ENCODE results near the gene ATP11A.
"Not testable (repeated sequence)": the region's sequence is repeated elsewhere in the genome, so short reads cannot be mapped to it uniquely, and the experiment has no call there.

ATP11A gene

DNA sequence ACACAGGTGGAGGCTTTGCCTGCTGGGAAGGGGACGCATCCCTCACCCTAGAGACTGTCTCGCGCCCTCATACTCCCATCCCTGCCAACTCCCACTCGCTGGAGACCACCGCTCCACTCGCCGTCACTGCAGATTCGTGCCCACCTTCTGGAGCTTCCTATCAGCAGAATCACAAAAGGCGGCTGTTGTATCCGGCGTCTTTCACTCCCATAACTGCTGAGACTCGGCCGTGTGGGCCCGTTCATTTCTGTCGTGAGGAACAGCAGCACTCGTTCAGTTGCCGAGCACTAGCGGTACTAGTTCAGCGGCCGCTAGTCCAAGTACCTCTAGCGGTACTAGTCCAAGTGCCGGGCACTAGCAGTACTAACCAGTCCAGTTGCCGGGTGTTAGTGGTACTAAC is 154.6 kb downstream of the ATP11A start:
- no peak for DNase-seq

DNA sequence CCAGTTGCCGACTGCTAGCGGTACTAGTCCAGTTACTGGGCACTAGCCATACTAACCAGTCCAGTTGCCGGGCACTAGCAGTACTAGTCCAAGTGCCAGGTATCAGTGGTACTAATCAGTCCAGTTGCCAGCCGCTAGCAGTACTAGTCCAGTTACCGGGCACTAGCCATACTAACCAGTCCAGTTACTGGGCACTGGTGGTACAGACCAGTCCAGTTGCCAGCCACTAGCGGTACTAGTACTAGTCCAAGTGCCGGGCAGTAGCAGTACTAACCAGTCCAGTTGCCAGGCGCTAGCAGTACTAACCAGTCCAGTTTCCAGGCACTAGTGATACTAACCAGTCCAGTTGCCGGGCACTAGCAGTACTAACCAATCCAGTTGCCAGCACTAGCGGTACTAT is 155.0 kb downstream of the ATP11A start:
- no peak for DNase-seq

GRCh38 chr13:112845511-112846144 is 155.8 kb downstream of the ATP11A start:
- no peak for DNase-seq

DNA sequence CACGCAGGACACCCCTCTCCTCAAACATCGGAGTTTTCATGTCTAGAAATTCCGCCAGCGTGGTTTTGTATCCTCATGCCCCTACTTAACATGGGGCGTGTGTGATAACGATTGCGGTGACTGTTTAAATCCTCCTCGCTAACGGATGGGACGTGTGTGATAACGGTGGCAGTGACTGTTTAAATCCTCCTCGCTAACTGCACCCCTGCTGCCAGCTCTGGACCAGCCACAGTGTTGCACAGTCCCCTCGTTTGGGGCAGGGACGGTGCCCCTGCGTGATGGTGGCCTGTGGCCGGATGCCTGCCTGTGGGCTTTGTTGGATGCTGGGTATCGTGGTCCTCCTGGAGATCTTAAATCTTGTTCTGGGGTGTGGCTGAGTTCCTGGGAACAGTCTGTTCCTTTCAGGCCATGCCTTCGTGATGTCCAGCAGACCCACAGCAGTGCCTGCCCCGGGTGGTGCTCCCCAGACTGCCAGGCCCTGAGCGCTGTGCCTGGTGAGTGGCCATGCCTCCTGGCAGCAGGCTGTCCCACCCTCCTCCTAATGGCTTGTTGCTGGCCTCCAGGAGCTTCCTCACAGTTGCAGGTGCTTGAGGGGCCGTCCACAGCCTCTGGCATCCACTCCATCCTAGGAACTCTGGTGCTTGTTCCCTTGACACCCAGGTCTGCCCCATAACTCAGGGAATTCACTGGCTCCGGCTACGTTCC is 156.7 kb downstream of the ATP11A start:
- no peak for DNase-seq

- peak; percentile 100 for DNase-seq
Observed at GRCh38 chr13:112849500-112849899, 159.7 kb downstream of the ATP11A start.

GRCh38 chr13:112850273-112850672 is 160.4 kb downstream of the ATP11A start:
- no peak for DNase-seq

DNA sequence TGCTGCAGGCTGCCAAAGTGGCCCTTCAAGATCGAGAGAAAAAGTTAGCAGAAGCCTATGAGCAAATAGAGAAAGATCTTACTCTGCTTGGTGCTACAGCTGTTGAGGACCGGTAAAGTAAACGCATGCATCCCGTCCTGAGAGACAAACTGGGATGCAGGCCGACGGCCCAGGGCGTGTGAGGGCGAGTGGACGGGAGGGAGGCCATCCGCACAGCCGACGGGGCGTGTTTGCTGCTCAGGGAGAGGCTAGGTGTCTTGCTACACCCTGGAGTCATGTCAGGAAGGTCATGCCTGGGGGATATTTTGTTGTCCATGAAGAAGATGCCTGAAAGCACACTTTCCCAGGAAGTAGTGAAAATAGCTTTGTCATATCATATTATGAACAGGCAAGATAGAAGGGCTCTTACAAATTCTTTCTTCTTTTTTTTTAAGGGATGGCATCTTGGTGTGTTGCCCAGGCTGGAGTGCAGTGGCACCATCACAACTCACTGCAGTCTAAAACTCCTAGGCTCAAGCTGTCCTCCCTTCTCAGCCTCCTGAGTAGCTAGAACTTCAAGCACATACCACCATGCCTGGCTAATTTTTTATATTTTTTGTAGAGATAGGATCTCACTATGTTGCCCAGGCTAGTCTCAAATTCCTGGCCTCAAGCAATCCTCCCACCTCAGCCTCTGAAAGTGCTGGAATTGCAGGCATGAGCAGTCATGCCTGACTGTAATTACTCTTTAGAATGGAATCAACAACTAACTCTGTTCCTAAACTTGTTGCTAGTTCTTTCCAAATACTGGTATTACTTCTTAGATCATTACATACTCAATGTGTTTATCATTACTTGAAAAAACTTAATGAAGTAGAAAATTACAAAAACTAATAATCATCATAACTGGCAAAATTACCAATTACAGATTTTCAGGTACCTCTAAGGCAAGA is 161.5 kb downstream of the ATP11A start:
- DNase-seq = no peak

DNA sequence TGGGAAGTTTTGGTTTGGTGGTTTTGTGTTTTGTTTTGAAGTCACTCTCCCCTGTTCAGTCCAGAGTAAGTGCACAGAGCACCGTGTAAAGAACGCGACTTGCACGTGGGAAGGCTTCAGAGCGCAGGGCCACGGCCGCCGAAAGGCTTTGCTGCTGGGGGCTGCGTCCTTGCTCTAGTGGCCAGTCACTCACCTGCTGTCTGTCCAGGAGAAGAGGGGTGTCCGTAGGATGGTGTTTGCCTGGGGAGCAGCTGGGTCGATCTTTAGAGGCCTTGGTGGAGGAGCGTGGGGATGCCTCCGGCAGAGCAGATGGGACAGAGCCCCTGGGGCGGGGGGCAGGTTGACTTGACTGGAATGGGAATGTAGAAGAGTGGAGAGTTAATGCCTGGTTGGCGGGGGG is 162.6 kb downstream of the ATP11A start:
- DNase-seq = no peak

GRCh38 chr13:112852808-112853207 is 163.0 kb downstream of the ATP11A start:
- no peak for DNase-seq

- DNase-seq = no peak
Observed at GRCh38 chr13:112854321-112854720, 164.5 kb downstream of the ATP11A start.

DNA sequence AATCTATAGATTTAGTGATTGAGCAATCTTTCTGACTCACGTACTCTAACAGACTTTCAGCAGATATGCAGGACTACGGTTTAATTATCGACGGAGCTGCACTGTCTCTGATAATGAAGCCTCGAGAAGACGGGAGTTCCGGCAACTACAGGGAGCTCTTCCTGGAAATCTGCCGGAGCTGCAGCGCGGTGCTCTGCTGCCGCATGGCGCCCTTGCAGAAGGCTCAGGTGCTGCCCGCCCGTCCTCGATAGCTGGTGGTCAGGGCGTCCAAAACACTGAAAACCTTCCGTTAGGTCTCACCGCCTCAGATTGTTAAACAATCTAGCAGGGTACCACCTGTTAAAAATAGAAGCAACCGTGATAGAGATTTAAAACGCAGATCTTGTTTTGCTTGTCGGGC is 166.0 kb downstream of the ATP11A start:
- DNase-seq = no peak

- no peak for DNase-seq
Observed at GRCh38 chr13:112857914-112858490, 168.2 kb downstream of the ATP11A start.

- no peak for DNase-seq
Observed at GRCh38 chr13:112859128-112859816, 169.4 kb downstream of the ATP11A start.

GRCh38 chr13:112859817-112860190 is 170.0 kb downstream of the ATP11A start:
- no peak for DNase-seq

- no peak for DNase-seq
Observed at GRCh38 chr13:112861876-112862615, 172.2 kb downstream of the ATP11A start.

- not testable (repeated sequence) for DNase-seq
Observed at GRCh38 chr13:112863356-112863755, 173.5 kb downstream of the ATP11A start.

DNA sequence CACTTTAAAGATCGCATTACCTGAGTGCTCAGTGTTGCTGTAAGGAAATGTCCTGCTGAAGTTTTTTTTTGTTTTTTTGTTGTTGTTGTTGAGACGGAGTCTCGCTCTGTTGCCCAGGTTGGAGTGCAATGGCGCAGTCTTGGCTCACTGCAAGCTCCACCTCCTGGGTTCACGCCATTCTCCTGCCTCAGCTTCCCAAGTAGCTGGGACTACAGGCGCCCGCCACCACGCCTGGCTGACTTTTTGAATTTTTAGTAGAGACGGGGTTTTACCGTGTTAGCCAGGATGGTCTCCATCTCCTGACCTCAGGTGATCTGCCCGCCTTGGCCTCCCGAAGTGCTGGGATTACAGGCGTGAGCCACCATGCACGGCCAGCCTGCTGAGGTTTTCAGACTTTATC is 175.6 kb downstream of the ATP11A start:
- DNase-seq = not testable (repeated sequence)

- no peak for DNase-seq
Observed at GRCh38 chr13:112867301-112867711, 177.5 kb downstream of the ATP11A start.

DNA sequence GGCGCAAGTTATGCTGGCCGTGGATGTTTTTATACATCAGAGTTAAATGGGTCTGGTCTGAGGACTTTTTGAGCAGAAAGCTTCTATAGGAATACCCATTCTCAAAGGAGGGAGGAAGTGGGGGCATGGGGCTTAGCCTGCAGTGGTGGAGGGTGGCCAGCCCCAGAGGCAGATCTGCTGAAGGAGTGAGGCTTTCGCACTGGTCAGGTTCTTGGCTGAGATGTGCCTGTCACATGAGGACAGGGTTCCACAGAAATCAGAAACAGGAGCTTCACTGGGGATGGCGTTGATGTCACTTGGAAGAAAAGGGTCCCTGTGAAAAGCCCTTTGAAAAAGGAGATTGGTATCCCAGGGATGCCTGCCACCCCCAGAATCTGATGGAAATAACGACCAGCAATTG is 178.5 kb downstream of the ATP11A start:
- no peak for DNase-seq

- DNase-seq = no peak
Observed at GRCh38 chr13:112869202-112870050, 179.6 kb downstream of the ATP11A start.

GRCh38 chr13:112870051-112870331 is 180.2 kb downstream of the ATP11A start:
- DNase-seq = no peak

Data from COR-L47 (cell line).